ENCODE measurements around the gene TEX10. TPM values are rescaled to one million over a fixed set of nuclear protein-coding genes. Genes with fewer than 3 reads are reported as not detected.

The TEX10 gene
- total and polyA plus RNA-seq, 9 of the 15 experiments (the other 6 are each of a cell fraction or from before 2014, with no cell fraction given) = 27.8 to 60.0 (median 47.9) TPM

DNA sequence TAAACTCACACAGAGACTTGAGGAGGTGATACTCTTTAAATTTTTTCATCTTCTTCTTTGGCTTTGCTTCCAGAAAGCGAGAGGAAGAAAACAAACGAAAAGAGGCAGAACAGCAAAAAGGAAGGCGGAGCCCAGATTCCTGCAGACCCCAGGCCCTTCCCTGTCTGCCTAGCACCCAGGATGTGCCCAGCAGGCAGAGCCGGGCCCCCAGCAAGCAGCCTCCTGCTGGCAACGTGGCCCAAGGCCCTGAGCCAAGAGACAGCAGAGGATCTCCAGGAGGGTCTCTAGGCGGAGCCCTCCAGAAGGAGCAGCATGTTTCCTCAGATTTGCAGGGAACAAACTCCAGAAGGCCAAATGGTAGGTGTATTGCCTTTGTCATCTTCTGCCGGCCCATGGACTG, 68.5 kb downstream of the TEX10 start (continued):
- TF ChIP-seq, protein P1, sequence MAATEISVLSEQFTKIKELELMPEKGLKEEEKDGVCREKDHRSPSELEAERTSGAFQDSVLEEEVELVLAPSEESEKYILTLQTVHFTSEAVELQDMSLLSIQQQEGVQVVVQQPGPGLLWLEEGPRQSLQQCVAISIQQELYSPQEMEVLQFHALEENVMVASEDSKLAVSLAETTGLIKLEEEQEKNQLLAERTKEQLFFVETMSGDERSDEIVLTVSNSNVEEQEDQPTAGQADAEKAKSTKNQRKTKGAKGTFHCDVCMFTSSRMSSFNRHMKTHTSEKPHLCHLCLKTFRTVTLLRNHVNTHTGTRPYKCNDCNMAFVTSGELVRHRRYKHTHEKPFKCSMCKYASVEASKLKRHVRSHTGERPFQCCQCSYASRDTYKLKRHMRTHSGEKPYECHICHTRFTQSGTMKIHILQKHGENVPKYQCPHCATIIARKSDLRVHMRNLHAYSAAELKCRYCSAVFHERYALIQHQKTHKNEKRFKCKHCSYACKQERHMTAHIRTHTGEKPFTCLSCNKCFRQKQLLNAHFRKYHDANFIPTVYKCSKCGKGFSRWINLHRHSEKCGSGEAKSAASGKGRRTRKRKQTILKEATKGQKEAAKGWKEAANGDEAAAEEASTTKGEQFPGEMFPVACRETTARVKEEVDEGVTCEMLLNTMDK (IDR thresholded peaks at IDR 0.05; ENCODE audit: borderline replicate concordance, insufficient read depth, low read depth, low read length, poor library complexity, severe bottlenecking) = no peak
- TF ChIP-seq TGIF2 (CRISPR knock-in tag; IDR thresholded peaks at IDR 0.05) (no peak), HNRNPUL1 (IDR thresholded peaks at IDR 0.05; ENCODE audit: low read length) (no peak)
- TF ChIP-seq, protein P2, sequence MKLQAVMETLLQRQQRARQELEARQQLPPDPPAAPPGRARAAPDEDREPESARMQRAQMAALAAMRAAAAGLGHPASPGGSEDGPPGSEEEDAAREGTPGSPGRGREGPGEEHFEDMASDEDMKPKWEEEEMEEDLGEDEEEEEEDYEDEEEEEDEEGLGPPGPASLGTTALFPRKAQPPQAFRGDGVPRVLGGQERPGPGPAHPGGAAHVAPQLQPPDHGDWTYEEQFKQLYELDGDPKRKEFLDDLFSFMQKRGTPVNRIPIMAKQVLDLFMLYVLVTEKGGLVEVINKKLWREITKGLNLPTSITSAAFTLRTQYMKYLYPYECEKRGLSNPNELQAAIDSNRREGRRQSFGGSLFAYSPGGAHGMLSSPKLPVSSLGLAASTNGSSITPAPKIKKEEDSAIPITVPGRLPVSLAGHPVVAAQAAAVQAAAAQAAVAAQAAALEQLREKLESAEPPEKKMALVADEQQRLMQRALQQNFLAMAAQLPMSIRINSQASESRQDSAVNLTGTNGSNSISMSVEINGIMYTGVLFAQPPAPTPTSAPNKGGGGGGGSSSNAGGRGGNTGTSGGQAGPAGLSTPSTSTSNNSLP (IDR thresholded peaks at IDR 0.05; ENCODE audit: borderline replicate concordance, low read depth, low read length) = no peak
- TF ChIP-seq, protein P3, sequence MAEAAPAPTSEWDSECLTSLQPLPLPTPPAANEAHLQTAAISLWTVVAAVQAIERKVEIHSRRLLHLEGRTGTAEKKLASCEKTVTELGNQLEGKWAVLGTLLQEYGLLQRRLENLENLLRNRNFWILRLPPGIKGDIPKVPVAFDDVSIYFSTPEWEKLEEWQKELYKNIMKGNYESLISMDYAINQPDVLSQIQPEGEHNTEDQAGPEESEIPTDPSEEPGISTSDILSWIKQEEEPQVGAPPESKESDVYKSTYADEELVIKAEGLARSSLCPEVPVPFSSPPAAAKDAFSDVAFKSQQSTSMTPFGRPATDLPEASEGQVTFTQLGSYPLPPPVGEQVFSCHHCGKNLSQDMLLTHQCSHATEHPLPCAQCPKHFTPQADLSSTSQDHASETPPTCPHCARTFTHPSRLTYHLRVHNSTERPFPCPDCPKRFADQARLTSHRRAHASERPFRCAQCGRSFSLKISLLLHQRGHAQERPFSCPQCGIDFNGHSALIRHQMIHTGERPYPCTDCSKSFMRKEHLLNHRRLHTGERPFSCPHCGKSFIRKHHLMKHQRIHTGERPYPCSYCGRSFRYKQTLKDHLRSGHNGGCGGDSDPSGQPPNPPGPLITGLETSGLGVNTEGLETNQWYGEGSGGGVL (CRISPR knock-in tag; IDR thresholded peaks at IDR 0.05) = no peak
- TF ChIP-seq, protein P4, sequence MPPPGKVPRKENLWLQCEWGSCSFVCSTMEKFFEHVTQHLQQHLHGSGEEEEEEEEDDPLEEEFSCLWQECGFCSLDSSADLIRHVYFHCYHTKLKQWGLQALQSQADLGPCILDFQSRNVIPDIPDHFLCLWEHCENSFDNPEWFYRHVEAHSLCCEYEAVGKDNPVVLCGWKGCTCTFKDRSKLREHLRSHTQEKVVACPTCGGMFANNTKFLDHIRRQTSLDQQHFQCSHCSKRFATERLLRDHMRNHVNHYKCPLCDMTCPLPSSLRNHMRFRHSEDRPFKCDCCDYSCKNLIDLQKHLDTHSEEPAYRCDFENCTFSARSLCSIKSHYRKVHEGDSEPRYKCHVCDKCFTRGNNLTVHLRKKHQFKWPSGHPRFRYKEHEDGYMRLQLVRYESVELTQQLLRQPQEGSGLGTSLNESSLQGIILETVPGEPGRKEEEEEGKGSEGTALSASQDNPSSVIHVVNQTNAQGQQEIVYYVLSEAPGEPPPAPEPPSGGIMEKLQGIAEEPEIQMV (tag; conservative IDR thresholded peaks at IDR 0.05; ENCODE audit: low read depth) = no peak
